ENCODE measurements around the gene KCNB1. TPM values are rescaled to one million over a fixed set of nuclear protein-coding genes. Genes with fewer than 3 reads are reported as not detected.

KCNB1 gene
- total RNA-seq, 1 donor from 2014 or later: 0.98 TPM

- H3K9me3 Mint-ChIP-seq (ENCODE audit: low read depth): no peaks in the 10 kb centered on the region
- no peak overlapping the region for H3K27ac Mint-ChIP-seq
- H3K4me1 Mint-ChIP-seq (ENCODE audit: low read depth): no peaks in the 10 kb centered on the region
- H3K4me3 Mint-ChIP-seq (ENCODE audit: low read depth): no peak overlapping the region
- peaks cover 24% of the 10 kb centered on the region for H3K27me3 Mint-ChIP-seq
- no peaks in the 10 kb centered on the region for H3K36me3 Mint-ChIP-seq (ENCODE audit: insufficient read depth)
- no peak for DNase-seq (ENCODE audit: low spot score, unreplicated experiment)
- no peak for TF ChIP-seq CTCF (IDR thresholded peaks at IDR 0.05; ENCODE audit: unreplicated experiment)
Observed at GRCh38 chr20:49426873-49427272, 55.6 kb downstream of the KCNB1 start.

- H3K27ac Mint-ChIP-seq: no peak overlapping the region
- no peaks in the 10 kb centered on the region for H3K9me3 Mint-ChIP-seq (ENCODE audit: low read depth)
- no peaks in the 10 kb centered on the region for H3K36me3 Mint-ChIP-seq (ENCODE audit: insufficient read depth)
- H3K4me3 Mint-ChIP-seq (ENCODE audit: low read depth): no peak overlapping the region
- no peaks in the 10 kb centered on the region for H3K4me1 Mint-ChIP-seq (ENCODE audit: low read depth)
- H3K27me3 Mint-ChIP-seq: peaks cover 22% of the 10 kb centered on the region
- no peak for DNase-seq (ENCODE audit: low spot score, unreplicated experiment)
- TF ChIP-seq CTCF (IDR thresholded peaks at IDR 0.05; ENCODE audit: unreplicated experiment): no peak
Observed at GRCh38 chr20:49426395-49426794, 56.1 kb downstream of the KCNB1 start.

- H3K36me3 Mint-ChIP-seq (ENCODE audit: insufficient read depth): no peaks in the 10 kb centered on the region
- no peaks in the 10 kb centered on the region for H3K9me3 Mint-ChIP-seq (ENCODE audit: low read depth)
- no peak overlapping the region for H3K4me3 Mint-ChIP-seq (ENCODE audit: low read depth)
- TF ChIP-seq CTCF (IDR thresholded peaks at IDR 0.05; ENCODE audit: unreplicated experiment): no peak
- H3K4me1 Mint-ChIP-seq (ENCODE audit: low read depth): peaks cover 4% of the 10 kb centered on the region
- no peak for DNase-seq (ENCODE audit: low spot score, unreplicated experiment)
- no peak overlapping the region for H3K27ac Mint-ChIP-seq
- peaks cover 11% of the 10 kb centered on the region for H3K27me3 Mint-ChIP-seq
Observed at GRCh38 chr20:49424536-49424935, 57.9 kb downstream of the KCNB1 start.

GRCh38 chr20:49422161-49422560 lies 60.3 kb downstream of the KCNB1 start:
- Mint-ChIP-seq H3K27ac (no peak overlapping the region), H3K4me1 (ENCODE audit: low read depth) (peaks cover 14% of the 10 kb centered on the region), H3K27me3 (peaks cover 9% of the 10 kb centered on the region), H3K36me3 (ENCODE audit: insufficient read depth) (no peaks in the 10 kb centered on the region), H3K4me3 (ENCODE audit: low read depth) (no peak overlapping the region), H3K9me3 (ENCODE audit: low read depth) (no peaks in the 10 kb centered on the region)
- no peak for TF ChIP-seq CTCF (IDR thresholded peaks at IDR 0.05; ENCODE audit: unreplicated experiment)
- DNase-seq (ENCODE audit: low spot score, unreplicated experiment): no peak

- no peak overlapping the region for H3K27ac Mint-ChIP-seq
- no peak for DNase-seq (ENCODE audit: low spot score, unreplicated experiment)
Observed at GRCh38 chr20:49420811-49421295, 61.6 kb downstream of the KCNB1 start.

More at GRCh38 chr20:49420811-49421295, 61.6 kb downstream of the KCNB1 start:
- Mint-ChIP-seq H3K9me3 (ENCODE audit: low read depth) (no peaks in the 10 kb centered on the region), H3K36me3 (ENCODE audit: insufficient read depth) (no peaks in the 10 kb centered on the region), H3K4me3 (ENCODE audit: low read depth) (no peak overlapping the region), H3K27me3 (peaks cover 6% of the 10 kb centered on the region), H3K4me1 (ENCODE audit: low read depth) (peaks cover 14% of the 10 kb centered on the region)
- no peak for TF ChIP-seq CTCF (IDR thresholded peaks at IDR 0.05; ENCODE audit: unreplicated experiment)

Measured in progenitor cell of endocrine pancreas (in vitro differentiated cells).